ENCODE results near the gene KCNAB2. TPM values are rescaled to one million over a fixed set of nuclear protein-coding genes. Genes with fewer than 3 reads are reported as not detected.

The KCNAB2 gene
- total and polyA plus RNA-seq, 2 experiments from 2014 or later: 3.1 to 3.5 TPM

- Histone ChIP-seq H3K27ac (no peak overlapping the region), H3K9me3 (ENCODE audit: low read depth) (no peaks in the 10 kb centered on the region), H3K9me2 (replicated peaks; ENCODE audit: insufficient read depth) (no peaks in the 10 kb centered on the region), H3K36me3 (replicated peaks; ENCODE audit: insufficient read depth, low read depth) (no peaks in the 10 kb centered on the region), H2AFZ (no peak overlapping the region), H3K79me2 (no peaks in the 10 kb centered on the region), H4K20me1 (ENCODE audit: insufficient read depth, poor library complexity, severe bottlenecking) (no peaks in the 10 kb centered on the region), H3K4me2 (no peak overlapping the region), H3K27me3 (no peaks in the 10 kb centered on the region), H3K4me1 (ENCODE audit: insufficient read depth) (no peaks in the 10 kb centered on the region), H3K4me3 (no peak overlapping the region)
- no peak for TF ChIP-seq EZH2phosphoT487 (IDR thresholded peaks at IDR 0.05; ENCODE audit: low read depth, severe bottlenecking, unreplicated experiment)
- TF ChIP-seq EZH2 (IDR thresholded peaks at IDR 0.05; ENCODE audit: borderline replicate concordance): no peak
- TF ChIP-seq CTCF (IDR thresholded peaks at IDR 0.05; ENCODE audit: poor library complexity): no peak
- no peak for DNase-seq (ENCODE audit: low spot score)
- 87% methylated on average over 3 of the region's 3 CpGs for WGBS (ENCODE audit: low lambda C conversion rate, missing lambda C conversion rate)
Observed at GRCh38 chr1:6118415-6118814, 72.7 kb downstream of the KCNAB2 start.

GRCh38 chr1:6121021-6121421 is 75.3 kb downstream of the KCNAB2 start:
- 95% methylated on average over 18 of the region's 18 CpGs for WGBS (ENCODE audit: low lambda C conversion rate, missing lambda C conversion rate)
- H3K79me2 ChIP-seq: no peaks in the 10 kb centered on the region
- no peak overlapping the region for H3K27ac ChIP-seq
- H2AFZ ChIP-seq: no peak overlapping the region
- no peak for TF ChIP-seq EZH2 (IDR thresholded peaks at IDR 0.05; ENCODE audit: borderline replicate concordance)
- no peak for TF ChIP-seq EZH2phosphoT487 (IDR thresholded peaks at IDR 0.05; ENCODE audit: low read depth, severe bottlenecking, unreplicated experiment)
- TF ChIP-seq CTCF (IDR thresholded peaks at IDR 0.05; ENCODE audit: poor library complexity): no peak
- H3K9me3 ChIP-seq (ENCODE audit: low read depth): no peaks in the 10 kb centered on the region
- DNase-seq (ENCODE audit: low spot score): no peak
- no peaks in the 10 kb centered on the region for H3K36me3 ChIP-seq (replicated peaks; ENCODE audit: insufficient read depth, low read depth)
- H3K4me3 ChIP-seq: no peak overlapping the region
- H3K4me2 ChIP-seq: no peak overlapping the region
- H4K20me1 ChIP-seq (ENCODE audit: insufficient read depth, poor library complexity, severe bottlenecking): no peaks in the 10 kb centered on the region
- no peaks in the 10 kb centered on the region for H3K27me3 ChIP-seq
- H3K9me2 ChIP-seq (replicated peaks; ENCODE audit: insufficient read depth): no peaks in the 10 kb centered on the region
- H3K4me1 ChIP-seq (ENCODE audit: insufficient read depth): no peaks in the 10 kb centered on the region

- H4K20me1 ChIP-seq (ENCODE audit: insufficient read depth, poor library complexity, severe bottlenecking): no peaks in the 10 kb centered on the region
- H3K79me2 ChIP-seq: no peaks in the 10 kb centered on the region
- no peaks in the 10 kb centered on the region for H3K9me2 ChIP-seq (replicated peaks; ENCODE audit: insufficient read depth)
- TF ChIP-seq CTCF (IDR thresholded peaks at IDR 0.05; ENCODE audit: poor library complexity): no peak
- TF ChIP-seq EZH2phosphoT487 (IDR thresholded peaks at IDR 0.05; ENCODE audit: low read depth, severe bottlenecking, unreplicated experiment): no peak
- TF ChIP-seq EZH2 (IDR thresholded peaks at IDR 0.05; ENCODE audit: borderline replicate concordance): no peak
- H3K36me3 ChIP-seq (replicated peaks; ENCODE audit: insufficient read depth, low read depth): no peaks in the 10 kb centered on the region
- H3K27me3 ChIP-seq: no peaks in the 10 kb centered on the region
- no peaks in the 10 kb centered on the region for H3K9me3 ChIP-seq (ENCODE audit: low read depth)
- H2AFZ ChIP-seq: no peak overlapping the region
- no peak overlapping the region for H3K27ac ChIP-seq
- DNase-seq (ENCODE audit: low spot score): no peak
- H3K4me3 ChIP-seq: no peak overlapping the region
- no peaks in the 10 kb centered on the region for H3K4me1 ChIP-seq (ENCODE audit: insufficient read depth)
- H3K4me2 ChIP-seq: no peak overlapping the region
- WGBS (ENCODE audit: low lambda C conversion rate, missing lambda C conversion rate): 92% methylated on average over 17 of the region's 17 CpGs
Observed at GRCh38 chr1:6121651-6122370, 76.1 kb downstream of the KCNAB2 start.

Measured in hepatocyte (in vitro differentiated cells).